ENCODE data around the gene RIOK2.

Gene RIOK2

GRCh38 chr5:97135868-97136267 is 47.2 kb downstream of the RIOK2 start:
- TF ChIP-seq KLF8 (tag by site-specific recombination; IDR thresholded peaks at IDR 0.05) (no peak), ZNF341 (tag by site-specific recombination; IDR thresholded peaks at IDR 0.05; ENCODE audit: low read depth) (no peak), ZNF433 (tag by site-specific recombination; IDR thresholded peaks at IDR 0.05; ENCODE audit: low read depth) (no peak), ZNF768 (tag by site-specific recombination; IDR thresholded peaks at IDR 0.05) (no peak), ZNF76 (tag by site-specific recombination; IDR thresholded peaks at IDR 0.05; ENCODE audit: borderline replicate concordance, low read depth) (no peak), ZNF221 (tag by site-specific recombination; IDR thresholded peaks at IDR 0.05; ENCODE audit: borderline replicate concordance) (no peak), ZIC2 (tag by site-specific recombination; IDR thresholded peaks at IDR 0.05) (no peak), ZNF843 (tag by site-specific recombination; IDR thresholded peaks at IDR 0.05) (no peak), ZNF560 (tag by site-specific recombination; IDR thresholded peaks at IDR 0.05; ENCODE audit: borderline replicate concordance) (no peak), ZBTB44 (tag by site-specific recombination; IDR thresholded peaks at IDR 0.05) (no peak)
- TF ChIP-seq, protein P1, sequence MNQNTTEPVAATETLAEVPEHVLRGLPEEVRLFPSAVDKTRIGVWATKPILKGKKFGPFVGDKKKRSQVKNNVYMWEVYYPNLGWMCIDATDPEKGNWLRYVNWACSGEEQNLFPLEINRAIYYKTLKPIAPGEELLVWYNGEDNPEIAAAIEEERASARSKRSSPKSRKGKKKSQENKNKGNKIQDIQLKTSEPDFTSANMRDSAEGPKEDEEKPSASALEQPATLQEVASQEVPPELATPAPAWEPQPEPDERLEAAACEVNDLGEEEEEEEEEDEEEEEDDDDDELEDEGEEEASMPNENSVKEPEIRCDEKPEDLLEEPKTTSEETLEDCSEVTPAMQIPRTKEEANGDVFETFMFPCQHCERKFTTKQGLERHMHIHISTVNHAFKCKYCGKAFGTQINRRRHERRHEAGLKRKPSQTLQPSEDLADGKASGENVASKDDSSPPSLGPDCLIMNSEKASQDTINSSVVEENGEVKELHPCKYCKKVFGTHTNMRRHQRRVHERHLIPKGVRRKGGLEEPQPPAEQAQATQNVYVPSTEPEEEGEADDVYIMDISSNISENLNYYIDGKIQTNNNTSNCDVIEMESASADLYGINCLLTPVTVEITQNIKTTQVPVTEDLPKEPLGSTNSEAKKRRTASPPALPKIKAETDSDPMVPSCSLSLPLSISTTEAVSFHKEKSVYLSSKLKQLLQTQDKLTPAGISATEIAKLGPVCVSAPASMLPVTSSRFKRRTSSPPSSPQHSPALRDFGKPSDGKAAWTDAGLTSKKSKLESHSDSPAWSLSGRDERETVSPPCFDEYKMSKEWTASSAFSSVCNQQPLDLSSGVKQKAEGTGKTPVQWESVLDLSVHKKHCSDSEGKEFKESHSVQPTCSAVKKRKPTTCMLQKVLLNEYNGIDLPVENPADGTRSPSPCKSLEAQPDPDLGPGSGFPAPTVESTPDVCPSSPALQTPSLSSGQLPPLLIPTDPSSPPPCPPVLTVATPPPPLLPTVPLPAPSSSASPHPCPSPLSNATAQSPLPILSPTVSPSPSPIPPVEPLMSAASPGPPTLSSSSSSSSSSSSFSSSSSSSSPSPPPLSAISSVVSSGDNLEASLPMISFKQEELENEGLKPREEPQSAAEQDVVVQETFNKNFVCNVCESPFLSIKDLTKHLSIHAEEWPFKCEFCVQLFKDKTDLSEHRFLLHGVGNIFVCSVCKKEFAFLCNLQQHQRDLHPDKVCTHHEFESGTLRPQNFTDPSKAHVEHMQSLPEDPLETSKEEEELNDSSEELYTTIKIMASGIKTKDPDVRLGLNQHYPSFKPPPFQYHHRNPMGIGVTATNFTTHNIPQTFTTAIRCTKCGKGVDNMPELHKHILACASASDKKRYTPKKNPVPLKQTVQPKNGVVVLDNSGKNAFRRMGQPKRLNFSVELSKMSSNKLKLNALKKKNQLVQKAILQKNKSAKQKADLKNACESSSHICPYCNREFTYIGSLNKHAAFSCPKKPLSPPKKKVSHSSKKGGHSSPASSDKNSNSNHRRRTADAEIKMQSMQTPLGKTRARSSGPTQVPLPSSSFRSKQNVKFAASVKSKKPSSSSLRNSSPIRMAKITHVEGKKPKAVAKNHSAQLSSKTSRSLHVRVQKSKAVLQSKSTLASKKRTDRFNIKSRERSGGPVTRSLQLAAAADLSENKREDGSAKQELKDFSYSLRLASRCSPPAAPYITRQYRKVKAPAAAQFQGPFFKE (tag by site-specific recombination; IDR thresholded peaks at IDR 0.05; ENCODE audit: borderline replicate concordance) = no peak
- TF ChIP-seq, protein P2, sequence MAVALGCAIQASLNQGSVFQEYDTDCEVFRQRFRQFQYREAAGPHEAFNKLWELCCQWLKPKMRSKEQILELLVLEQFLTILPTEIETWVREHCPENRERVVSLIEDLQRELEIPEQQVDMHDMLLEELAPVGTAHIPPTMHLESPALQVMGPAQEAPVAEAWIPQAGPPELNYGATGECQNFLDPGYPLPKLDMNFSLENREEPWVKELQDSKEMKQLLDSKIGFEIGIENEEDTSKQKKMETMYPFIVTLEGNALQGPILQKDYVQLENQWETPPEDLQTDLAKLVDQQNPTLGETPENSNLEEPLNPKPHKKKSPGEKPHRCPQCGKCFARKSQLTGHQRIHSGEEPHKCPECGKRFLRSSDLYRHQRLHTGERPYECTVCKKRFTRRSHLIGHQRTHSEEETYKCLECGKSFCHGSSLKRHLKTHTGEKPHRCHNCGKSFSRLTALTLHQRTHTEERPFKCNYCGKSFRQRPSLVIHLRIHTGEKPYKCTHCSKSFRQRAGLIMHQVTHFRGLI (tag by site-specific recombination; IDR thresholded peaks at IDR 0.05) = no peak
- Histone ChIP-seq H3K4me3 (ENCODE audit: low read depth, low read length) (no peak overlapping the region), H3K4me1 (ENCODE audit: control insufficient read depth, insufficient read depth, low read length) (no peaks in the 10 kb centered on the region), H3K27ac (ENCODE audit: extremely low read depth, low read depth, low read length) (no peak overlapping the region), H3K9me3 (ENCODE audit: control insufficient read depth, insufficient read depth, low read depth, low read length) (no peaks in the 10 kb centered on the region), H3K36me3 (ENCODE audit: control insufficient read depth in 2 of 2, insufficient read depth in 1 of 2, low read length in 2 of 2) (no peaks in the 10 kb centered on the region)
- CTCF ChIA-PET = interaction anchor here (0.6 to 1.4 kb wide), 4 partner anchors 9 to 138 kb away, joined by 3 to 5 read pairs (median 4); no protein-coding TSS in a partner anchor
- POLR2A ChIA-PET = interaction anchor here (0.7 kb wide), 1 partner anchor 330 kb away, joined by 3 read pairs; no protein-coding TSS in a partner anchor

DNA sequence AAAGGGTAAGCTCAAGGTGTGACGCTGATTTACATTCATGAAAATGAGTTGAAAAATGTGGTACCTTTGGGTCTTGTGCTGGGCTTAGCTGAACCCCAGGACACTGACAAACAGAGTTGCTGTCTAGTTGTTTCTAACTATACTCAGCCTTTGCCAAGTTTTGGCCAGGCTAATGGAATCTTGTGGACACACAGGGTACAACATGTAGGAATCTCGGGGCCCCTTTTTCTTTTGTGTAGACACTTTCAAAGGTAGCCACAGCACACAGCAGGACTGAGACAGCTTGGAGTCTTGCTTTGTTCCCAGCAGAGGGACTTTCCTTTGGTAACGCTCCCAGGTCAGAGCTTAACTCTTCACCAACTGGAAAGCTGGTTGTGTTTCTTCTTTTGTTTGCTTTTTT is 48.4 kb downstream of the RIOK2 start:
- POLR2A ChIA-PET = no interaction called here
- Histone ChIP-seq H3K9me3 (ENCODE audit: control insufficient read depth, insufficient read depth, low read depth, low read length) (no peaks in the 10 kb centered on the region), H3K4me1 (ENCODE audit: control insufficient read depth, insufficient read depth, low read length) (no peaks in the 10 kb centered on the region), H3K4me3 (ENCODE audit: low read depth, low read length) (no peak overlapping the region), H3K27ac (ENCODE audit: extremely low read depth, low read depth, low read length) (no peak overlapping the region), H3K36me3 (ENCODE audit: control insufficient read depth in 2 of 2, insufficient read depth in 1 of 2, low read length in 2 of 2) (no peaks in the 10 kb centered on the region)
- TF ChIP-seq HOXD13 (CRISPR knock-in tag; IDR thresholded peaks at IDR 0.05; ENCODE audit: borderline replicate concordance) (no peak), ZSCAN23 (tag by site-specific recombination; IDR thresholded peaks at IDR 0.05) (no peak), ZNF585B (tag by site-specific recombination; IDR thresholded peaks at IDR 0.05) (no peak), ZNF837 (tag by site-specific recombination; IDR thresholded peaks at IDR 0.05) (no peak), ZBTB7A (tag by site-specific recombination; IDR thresholded peaks at IDR 0.05; ENCODE audit: low read depth) (no peak)
- CTCF ChIA-PET = interaction anchor here (0.6 to 0.7 kb wide), 2 partner anchors 413 to 430 kb away, joined by 3 to 4 read pairs; no protein-coding TSS in a partner anchor

All from HEK293 (cell line).